GM23338 (cell line): ENCODE measurements around the gene ANKH. TPM values are rescaled to one million over a fixed set of nuclear protein-coding genes. Genes with fewer than 3 reads are reported as not detected.

Experiments used
- ATAC-seq: fragments of 200-7000 bp; cut with Tn5 transposase; 3 replicates; pipeline ENCODE4 v1.9.1; 2020
- DNase-seq: peaks from one replicate; pipeline ENCODE4 v3.0.0-alpha.2; 2015; ENCODE audit warnings: low spot score
- H2AFZ ChIP-seq: fragments of 200-600 bp; sonication (generic); 2 replicates; pipeline ENCODE4 v1.8.0; 2016; ENCODE audit warnings: antibody characterized with exemption, mild to moderate bottlenecking, moderate library complexity
- H3F3A ChIP-seq: fragments of 200-600 bp; sonication (generic); replicated peaks from 2 replicates; pipeline ENCODE4 v1.8.0; 2017; ENCODE audit warnings: antibody characterized with exemption, mixed run types, low read depth
- H3K27ac ChIP-seq: fragments of 200-600 bp; sonication (generic); 2 replicates; pipeline ENCODE4 v1.6.1; 2016; ENCODE audit warnings: low read depth
- H3K27me3 ChIP-seq: fragments of 200-600 bp; sonication (generic); 2 replicates; pipeline ENCODE4 v1.8.0; 2016; ENCODE audit warnings: mild to moderate bottlenecking, mixed run types, moderate library complexity; ENCODE audit not compliant: insufficient read depth
- H3K36me3 ChIP-seq: fragments of 200-600 bp; sonication (generic); 2 replicates; pipeline ENCODE4 v1.8.0; 2016; ENCODE audit warnings: mild to moderate bottlenecking; ENCODE audit not compliant: insufficient read depth
- H3K4me1 ChIP-seq: fragments of 200-600 bp; sonication (generic); 2 replicates; pipeline ENCODE4 v1.8.0; 2016; ENCODE audit warnings: mild to moderate bottlenecking, moderate library complexity; ENCODE audit not compliant: insufficient read depth
- H3K4me2 ChIP-seq: fragments of 200-600 bp; sonication (generic); 2 replicates; pipeline ENCODE4 v1.7.1; 2017; ENCODE audit warnings: mixed run types
- H3K4me3 ChIP-seq: fragments of 200-600 bp; sonication (generic); 2 replicates; pipeline ENCODE4 v1.6.1; 2016; ENCODE audit warnings: mixed run types
- H3K79me2 ChIP-seq: fragments of 200-600 bp; sonication (generic); replicated peaks from 2 replicates; pipeline ENCODE4 v1.8.0; 2017; ENCODE audit warnings: mild to moderate bottlenecking; ENCODE audit not compliant: insufficient read depth
- H3K9me2 ChIP-seq: fragments of 200-600 bp; sonication (generic); 2 replicates; pipeline ENCODE4 v1.8.0; 2017; ENCODE audit not compliant: insufficient read depth
- H4K20me1 ChIP-seq: fragments of 200-600 bp; sonication (generic); replicated peaks from 2 replicates; pipeline ENCODE4 v1.8.0; 2017; ENCODE audit warnings: mild to moderate bottlenecking; ENCODE audit not compliant: insufficient read depth
- H3K27ac Mint-ChIP-seq: 2 replicates; pipeline ENCODE4 v1.8.0; 2020; ENCODE audit warnings: inconsistent platforms, mild to moderate bottlenecking, moderate library complexity, mixed read lengths
- H3K27me3 Mint-ChIP-seq: 3 replicates; pipeline ENCODE4 v1.8.0; 2022; ENCODE audit warnings: low read depth, mild to moderate bottlenecking, moderate library complexity, mixed read lengths, inconsistent platforms; ENCODE audit not compliant: insufficient read depth, poor library complexity
- H3K36me3 Mint-ChIP-seq: 3 replicates; pipeline ENCODE4 v1.8.0; 2021; ENCODE audit warnings: low read depth, mild to moderate bottlenecking, inconsistent platforms, moderate library complexity, mixed read lengths
- H3K4me1 Mint-ChIP-seq: 3 replicates; pipeline ENCODE4 v1.8.0; 2020; ENCODE audit warnings: mild to moderate bottlenecking, inconsistent platforms, mixed read lengths
- H3K4me3 Mint-ChIP-seq: 3 replicates; pipeline ENCODE4 v1.8.0; 2021; ENCODE audit warnings: moderate library complexity, mild to moderate bottlenecking, inconsistent platforms, mixed read lengths
- H3K9me3 Mint-ChIP-seq: 3 replicates; pipeline ENCODE4 v1.8.0; 2020; ENCODE audit warnings: moderate library complexity, mild to moderate bottlenecking, inconsistent platforms, mixed read lengths
- CTCF ChIP-seq, 2 experiments: fragments of 200-600 bp in 1 of 2; sonication (generic) in 1 of 2; conservative IDR thresholded peaks; 2 replicates each; pipeline versions ENCODE4 v1.5.1 to v1.6.1; 2016 to 2017; ENCODE audit warnings: antibody characterized with exemption in 2 of 2, low read depth in 2 of 2, mild to moderate bottlenecking in 2 of 2, moderate library complexity in 1 of 2
- EZH2 ChIP-seq: fragments of 200-600 bp; sonication (generic); IDR thresholded peaks from one replicate; pipeline ENCODE4 v1.8.0; 2017; ENCODE audit warnings: antibody characterized with exemption, mild to moderate bottlenecking, low read depth; ENCODE audit not compliant: unreplicated experiment
- EZH2phosphoT487 ChIP-seq: fragments of 200-600 bp; sonication (generic); IDR thresholded peaks from one replicate; pipeline ENCODE4 v1.8.1; 2018; ENCODE audit warnings: antibody characterized with exemption; ENCODE audit not compliant: unreplicated experiment
- JUNB ChIP-seq: IDR thresholded peaks from one replicate; pipeline ENCODE4 v1.6.1; 2016; ENCODE audit warnings: antibody characterized with exemption; ENCODE audit not compliant: unreplicated experiment
- NANOG ChIP-seq: IDR thresholded peaks from 2 replicates; pipeline ENCODE4 v1.6.1; 2016; ENCODE audit warnings: antibody characterized with exemption, borderline replicate concordance
- POLR2AphosphoS5 ChIP-seq: IDR thresholded peaks from 2 replicates; pipeline ENCODE4 v1.6.1; 2016; ENCODE audit warnings: antibody characterized with exemption, low read depth
- ZNF114 ChIP-seq: fragments of 250-450 bp; sonication (Bioruptor Pico); IDR thresholded peaks from 2 replicates; pipeline ENCODE4 v1.5.0; 2020; ENCODE audit warnings: mild to moderate bottlenecking, moderate library complexity
- ZNF331 ChIP-seq: fragments of 250-450 bp; sonication (Bioruptor Pico); IDR thresholded peaks from 2 replicates; pipeline ENCODE4 v1.5.0; 2020; ENCODE audit warnings: low read depth, mild to moderate bottlenecking, moderate library complexity
- ZNF462 ChIP-seq: fragments of 250-450 bp; sonication (Bioruptor Pico); IDR thresholded peaks from 2 replicates; pipeline ENCODE4 v1.5.0; 2020; ENCODE audit warnings: mild to moderate bottlenecking, moderate library complexity
- polyA plus RNA-seq: library from polyadenylated mRNA; unstranded; fragments of >200 nt; fragmentation: Nextera tagmentation; extraction: Ambion mirVana; gene quantifications from 2 replicates; pipeline ENCODE4 v1.2.1, GENCODE V29; 2016
- total RNA-seq: library from RNA; depleted of rRNA; stranded (reverse); fragments of >200 nt; shearing (Covaris generic); gene quantifications from 2 replicates; pipeline ENCODE4 v1.2.3, GENCODE V29; 2014

The ANKH gene
- total and polyA plus RNA-seq, 2 experiments from 2014 or later: 5.0 to 6.1 TPM

- TF ChIP-seq ZNF462 (CRISPR knock-in tag) (no peak), JUNB (no peak), EZH2 (no peak)
Observed at GRCh38 chr5:14715481-14715880, 156.1 kb downstream of the ANKH start (continued).

GRCh38 chr5:14714706-14715105 lies 156.9 kb downstream of the ANKH start:
- ATAC-seq (no peak), DNase-seq (no peak)
- no peak overlapping the region for H3K4me3 Mint-ChIP-seq
- H3K4me1 Mint-ChIP-seq: no peaks in the 10 kb centered on the region
- H3K36me3 ChIP-seq: no peaks in the 10 kb centered on the region; the same call in 1 of the 2 replicates
- H3K27me3 ChIP-seq: no peaks in the 10 kb centered on the region
- no peak overlapping the region for H2AFZ ChIP-seq
- H3K4me2 ChIP-seq: no peak overlapping the region
- H3K4me1 ChIP-seq: no peaks in the 10 kb centered on the region; the same call in 1 of the 2 replicates
- peaks cover 33% of the 10 kb centered on the region; the same call in 2 of the 3 replicates for H3K9me3 Mint-ChIP-seq
- no peaks in the 10 kb centered on the region for H3K79me2 ChIP-seq
- H3K36me3 Mint-ChIP-seq: peaks cover 79% of the 10 kb centered on the region
- peaks cover 19% of the 10 kb centered on the region for H3K27me3 Mint-ChIP-seq
- H3K9me2 ChIP-seq: no peaks in the 10 kb centered on the region
- H4K20me1 ChIP-seq: no peaks in the 10 kb centered on the region
- H3K4me3 ChIP-seq: no peak overlapping the region
- no peak overlapping the region for H3K27ac Mint-ChIP-seq
- H3F3A ChIP-seq: no peaks in the 10 kb centered on the region
- H3K27ac ChIP-seq: no peak overlapping the region
- TF ChIP-seq EZH2phosphoT487 (no peak), ZNF462 (CRISPR knock-in tag) (no peak), CTCF (conservative IDR thresholded peaks at IDR 0.05; ENCODE audit: low read depth in 2 of 2) (no peak), ZNF114 (CRISPR knock-in tag) (no peak), NANOG (no peak), ZNF331 (no peak), POLR2AphosphoS5 (no peak)
